Epithelial cell of proximal tubule (primary cell): Measurements from ENCODE around the gene TIA1. TPM values are rescaled to one million over a fixed set of nuclear protein-coding genes. Genes with fewer than 3 reads are reported as not detected.

Source experiments
- DNase-seq: peaks from one replicate; pipeline ENCODE4 v3.0.0-alpha.2; 2011; ENCODE audit warnings: low read depth
- H3K4me3 ChIP-seq: 2 replicates; pipeline ENCODE4 v1.5.1; 2011; ENCODE audit warnings: low read depth, mild to moderate bottlenecking, low read length
- total RNA-seq: library from RNA; depleted of rRNA; stranded (reverse); fragments of >200 nt; gene quantifications from 2 replicates; pipeline ENCODE4 v1.2.3, GENCODE V29; 2015
- TF ChIP-seq, protein P1 (sequence below): conservative IDR thresholded peaks from 2 replicates; pipeline ENCODE4 v1.5.1; 2012; ENCODE audit warnings: low read depth, mild to moderate bottlenecking, low read length

Gene TIA1
- total RNA-seq, 1 donor from 2014 or later, result 58.0 TPM

DNA sequence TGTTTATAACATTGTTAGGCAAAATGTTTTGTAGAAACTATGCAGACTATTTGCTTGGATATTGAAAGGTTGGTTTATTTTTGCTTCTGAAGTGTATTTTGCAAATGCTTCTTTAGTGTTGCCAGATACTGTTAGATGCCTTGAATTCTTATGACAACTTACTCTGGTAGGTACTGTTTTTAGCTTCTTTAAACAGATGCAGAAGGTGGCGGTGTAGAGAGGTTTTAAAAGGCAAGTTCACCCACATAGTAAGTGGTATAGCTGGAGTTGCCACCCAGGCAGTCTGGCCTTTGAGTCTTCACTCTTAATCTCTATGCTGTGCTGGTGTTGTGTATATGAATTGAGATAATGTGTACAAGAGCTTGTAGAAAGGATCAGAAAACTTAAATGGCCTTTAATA, 13.1 kb upstream of the TIA1 start:
- TF ChIP-seq, protein P1, sequence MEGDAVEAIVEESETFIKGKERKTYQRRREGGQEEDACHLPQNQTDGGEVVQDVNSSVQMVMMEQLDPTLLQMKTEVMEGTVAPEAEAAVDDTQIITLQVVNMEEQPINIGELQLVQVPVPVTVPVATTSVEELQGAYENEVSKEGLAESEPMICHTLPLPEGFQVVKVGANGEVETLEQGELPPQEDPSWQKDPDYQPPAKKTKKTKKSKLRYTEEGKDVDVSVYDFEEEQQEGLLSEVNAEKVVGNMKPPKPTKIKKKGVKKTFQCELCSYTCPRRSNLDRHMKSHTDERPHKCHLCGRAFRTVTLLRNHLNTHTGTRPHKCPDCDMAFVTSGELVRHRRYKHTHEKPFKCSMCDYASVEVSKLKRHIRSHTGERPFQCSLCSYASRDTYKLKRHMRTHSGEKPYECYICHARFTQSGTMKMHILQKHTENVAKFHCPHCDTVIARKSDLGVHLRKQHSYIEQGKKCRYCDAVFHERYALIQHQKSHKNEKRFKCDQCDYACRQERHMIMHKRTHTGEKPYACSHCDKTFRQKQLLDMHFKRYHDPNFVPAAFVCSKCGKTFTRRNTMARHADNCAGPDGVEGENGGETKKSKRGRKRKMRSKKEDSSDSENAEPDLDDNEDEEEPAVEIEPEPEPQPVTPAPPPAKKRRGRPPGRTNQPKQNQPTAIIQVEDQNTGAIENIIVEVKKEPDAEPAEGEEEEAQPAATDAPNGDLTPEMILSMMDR, result no peak
- no peak overlapping the region for H3K4me3 ChIP-seq
- no peak for DNase-seq

DNA sequence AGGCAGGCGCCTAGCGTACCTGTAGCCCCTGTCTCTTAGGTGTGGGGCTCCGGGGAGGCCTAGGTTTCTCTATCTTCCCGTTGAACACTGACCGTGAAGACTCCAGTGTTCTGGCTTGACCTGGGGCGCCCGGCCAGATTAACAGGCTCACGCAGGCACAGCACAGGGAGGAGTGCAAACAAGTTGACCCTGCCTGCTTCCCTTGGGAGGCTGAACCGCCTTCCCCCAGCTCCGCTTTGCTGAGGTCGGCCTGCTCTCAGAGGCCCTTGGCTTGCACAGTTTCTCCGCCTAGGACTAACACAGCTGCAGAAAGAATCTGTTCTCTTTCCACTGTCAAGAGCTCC, 10.1 kb upstream of the TIA1 start:
- H3K4me3 ChIP-seq, result peak overlapping the region; percentile 83
- TF ChIP-seq, protein P1, result no peak
- no peak for DNase-seq

DNA sequence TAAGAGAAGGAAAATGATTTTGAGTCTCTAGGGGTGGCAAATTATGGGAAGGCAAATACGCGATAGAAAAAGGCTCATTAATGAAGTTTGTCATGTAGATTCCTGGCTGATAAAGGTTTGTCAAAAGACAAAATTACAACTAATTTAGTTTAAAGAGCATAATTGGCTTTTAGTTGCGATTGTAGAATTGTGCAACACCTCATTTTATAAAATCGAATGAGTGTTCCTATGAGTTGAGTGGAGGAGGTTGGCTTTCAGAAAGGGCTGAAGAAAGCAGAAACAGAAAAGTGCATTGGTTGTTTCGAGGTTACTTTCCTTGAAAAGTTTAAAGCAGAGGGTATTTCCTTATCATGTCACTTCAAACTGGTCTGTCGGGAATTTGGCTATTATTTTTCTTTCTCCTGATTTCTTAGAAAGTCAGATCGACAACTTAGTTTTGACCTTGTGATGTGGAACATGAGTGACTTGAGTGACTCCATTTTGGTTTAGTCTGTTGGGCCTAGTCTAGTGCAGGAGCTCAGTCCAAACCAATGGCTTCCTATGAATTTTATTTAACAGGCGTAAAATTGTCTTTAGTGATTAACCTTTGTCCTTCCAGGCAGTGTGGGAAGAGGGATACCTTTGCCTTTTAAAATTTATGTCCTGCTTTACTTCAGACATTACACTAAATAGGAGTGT, 7.3 kb upstream of the TIA1 start:
- no peak overlapping the region for H3K4me3 ChIP-seq
- no peak for DNase-seq
- TF ChIP-seq, protein P1, result no peak

DNA sequence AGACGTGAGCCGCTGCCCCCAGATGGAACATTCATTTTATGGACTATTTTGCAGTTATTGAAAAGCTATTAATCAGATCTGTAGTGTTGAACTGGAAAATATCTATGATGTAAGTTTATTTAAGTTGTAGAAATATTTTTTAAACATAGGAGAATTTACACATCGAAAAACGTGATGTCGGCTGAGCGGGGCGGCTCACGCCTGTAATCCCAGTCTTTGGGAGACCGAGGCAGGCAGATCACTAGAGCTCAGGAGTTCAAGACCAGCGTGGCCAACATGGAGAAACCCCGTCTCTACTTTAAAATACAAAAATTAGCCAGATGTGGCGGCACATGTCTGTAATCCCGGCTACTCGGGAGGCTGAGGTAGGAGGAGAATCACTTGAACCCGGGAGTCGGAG, 2.0 kb upstream of the TIA1 start:
- DNase-seq, result no peak
- H3K4me3 ChIP-seq, result no peak overlapping the region
- TF ChIP-seq, protein P1, result no peak

DNA sequence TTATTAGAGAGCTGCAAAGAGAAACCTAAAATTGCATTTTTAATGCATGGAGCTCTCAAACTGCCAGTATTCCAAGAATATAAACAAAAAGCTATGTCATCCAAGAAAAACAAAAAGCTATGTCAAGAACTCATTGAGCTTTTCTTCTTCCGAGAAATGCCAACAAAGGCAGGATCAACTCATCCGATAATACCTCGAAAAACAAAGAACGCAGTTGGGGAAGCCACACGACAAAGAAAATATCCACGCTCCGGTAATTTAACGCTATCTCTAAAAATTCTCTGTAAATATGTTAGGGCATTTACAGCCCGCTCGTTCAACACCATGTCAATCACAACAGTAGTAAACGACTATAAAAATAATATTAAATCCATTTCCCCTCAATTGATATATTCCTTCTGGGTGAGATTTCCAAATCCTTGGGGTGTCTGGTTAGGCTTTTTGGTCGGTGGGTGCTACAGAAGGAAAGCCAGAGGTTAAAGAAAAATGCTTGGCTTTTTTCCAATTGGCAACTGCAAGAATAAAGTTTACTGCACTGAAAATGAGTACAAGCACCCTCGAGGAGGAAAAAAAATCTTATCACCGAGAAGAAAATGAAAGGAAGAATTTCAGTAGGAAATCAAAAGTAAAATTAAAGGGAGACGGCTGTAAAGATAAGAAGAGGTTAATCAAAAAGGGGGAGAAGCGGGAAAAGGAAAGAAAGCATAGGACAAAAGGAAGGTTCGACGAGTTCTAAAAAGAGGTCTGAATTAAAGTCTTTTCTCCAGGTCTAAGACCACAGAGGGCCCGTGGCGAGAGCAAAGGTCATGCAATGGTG, 856 bp downstream of the TIA1 start:
- peak overlapping the region; percentile 78 for H3K4me3 ChIP-seq
- DNase-seq, result no peak
- TF ChIP-seq, protein P1, result no peak

DNA sequence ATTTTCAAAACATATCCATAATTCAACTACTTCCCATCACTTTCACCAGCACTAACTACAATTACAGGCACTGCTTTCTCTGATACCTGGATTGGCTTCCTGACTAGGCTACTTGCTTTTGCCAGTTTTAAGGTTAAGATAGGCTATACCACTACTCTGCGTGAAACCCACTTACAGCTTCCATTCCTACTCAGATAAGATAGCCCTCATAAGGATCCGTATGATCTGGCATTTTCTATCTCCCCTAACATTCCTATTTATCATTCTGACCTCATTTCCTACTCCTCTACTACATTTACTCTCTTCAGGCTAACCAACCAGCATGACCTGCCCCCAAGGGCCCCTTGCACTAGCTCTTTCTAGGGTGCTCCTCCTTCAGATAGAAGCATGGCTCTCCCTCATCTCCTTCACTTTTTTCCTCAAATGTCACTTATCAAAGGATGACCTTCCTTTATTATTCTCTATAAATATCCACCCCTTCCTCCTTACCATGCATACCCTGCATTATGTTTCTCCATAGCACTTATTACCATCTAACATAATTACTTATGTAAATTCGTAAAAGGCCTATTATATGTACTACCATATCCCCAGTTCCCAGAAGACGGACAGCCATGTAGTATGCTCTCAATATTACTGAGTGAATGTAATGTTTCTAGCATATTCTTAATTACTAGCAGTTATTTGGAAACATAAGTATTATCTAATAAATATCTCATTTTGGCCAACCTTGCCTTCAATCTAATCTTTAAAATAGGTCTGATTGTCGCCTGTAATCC, 4.4 kb downstream of the TIA1 start:
- TF ChIP-seq, protein P1, result no peak
- no peak for DNase-seq
- H3K4me3 ChIP-seq, result no peak overlapping the region
